IMR-90 (cell line): ENCODE results near the gene GNG7. TPM values are rescaled to one million over a fixed set of nuclear protein-coding genes. Genes with fewer than 3 reads are reported as not detected.
"Not testable (repeated sequence)": the region's sequence is repeated elsewhere in the genome, so short reads cannot be mapped to it uniquely, and the experiment has no call there.

Source experiments
- ATAC-seq: fragments of 200-7000 bp; cut with Tn5 transposase; 2 replicates; pipeline ENCODE4 v1.9.1; 2020; ENCODE audit warnings: low read depth, mild to moderate bottlenecking, moderate library complexity
- BruUV-seq: library from RNA; stranded (reverse); fragments of 400-500 nt; replicated peaks from 2 replicates; lab custom pipeline; 2021; lab: Mats Ljungman, UMichigan
- CTCF ChIA-PET: fragments of 300-600 bp; formaldehyde crosslinking; extraction: SDS; loops from one replicate; lab custom pipeline; 2021; ENCODE audit warnings: antibody characterized with exemption; lab: Yijun Ruan, JAX
- POLR2A ChIA-PET: fragments of 300-600 bp; sonication (Branson Sonifier 250); formaldehyde crosslinking; loops from one replicate; lab custom pipeline; 2022; ENCODE audit warnings: antibody characterized with exemption; ENCODE audit not compliant: unreplicated experiment; lab: Charles Lee
- DNase-seq: peaks from one replicate; pipeline ENCODE4 v3.0.0; 2013
- H2AFZ ChIP-seq: replicated peaks from 2 replicates; pipeline ENCODE3; 2013; ENCODE audit warnings: low read length, mild to moderate bottlenecking; ENCODE audit not compliant: poor library complexity
- H2AK5ac ChIP-seq: 2 replicates; pipeline ENCODE4 v1.6.1; 2013; ENCODE audit warnings: low read depth, low read length, inconsistent platforms
- H2AK9ac ChIP-seq: replicated peaks from 2 replicates; pipeline ENCODE3; 2013; ENCODE audit warnings: mild to moderate bottlenecking, low read depth, low read length, moderate library complexity; ENCODE audit not compliant: poor library complexity
- H2BK120ac ChIP-seq: 2 replicates; pipeline ENCODE4 v1.6.1; 2013; ENCODE audit warnings: low read depth, low read length, inconsistent platforms
- H2BK15ac ChIP-seq: 3 replicates; pipeline ENCODE4 v1.6.1; 2013; ENCODE audit warnings: low read depth, low read length, inconsistent platforms
- H2BK20ac ChIP-seq: 2 replicates; pipeline ENCODE4 v1.6.1; 2013; ENCODE audit warnings: low read depth, mild to moderate bottlenecking, inconsistent platforms, low read length, moderate library complexity
- H2BK5ac ChIP-seq: 2 replicates; pipeline ENCODE4 v1.6.1; 2013; ENCODE audit warnings: mild to moderate bottlenecking, low read depth, low read length, inconsistent platforms; ENCODE audit not compliant: poor library complexity, severe bottlenecking
- H3K14ac ChIP-seq: replicated peaks from 2 replicates; pipeline ENCODE4 v1.6.1; 2013; ENCODE audit warnings: low read depth, low read length, inconsistent platforms
- H3K18ac ChIP-seq: 2 replicates; pipeline ENCODE4 v1.6.1; 2013; ENCODE audit warnings: low read depth, low read length, control low read depth
- H3K23ac ChIP-seq: 2 replicates; pipeline ENCODE4 v1.6.1; 2013; ENCODE audit warnings: low read depth, low read length, inconsistent platforms
- H3K27ac ChIP-seq: 2 replicates; pipeline ENCODE4 v1.5.1; 2013; ENCODE audit warnings: mild to moderate bottlenecking, control low read depth, low read length; ENCODE audit not compliant: insufficient read depth
- H3K27me3 ChIP-seq: 2 replicates; pipeline ENCODE4 v1.6.1; 2013; ENCODE audit warnings: low read length; ENCODE audit not compliant: control insufficient read depth, insufficient read depth
- H3K36me3 ChIP-seq: 2 replicates; pipeline ENCODE4 v1.6.1; 2013; ENCODE audit warnings: low read length, mixed read lengths; ENCODE audit not compliant: control insufficient read depth, insufficient read depth
- H3K4ac ChIP-seq: 2 replicates; pipeline ENCODE4 v1.6.1; 2013; ENCODE audit warnings: low read depth, low read length, inconsistent platforms
- H3K4me1 ChIP-seq: 2 replicates; pipeline ENCODE4 v1.6.1; 2013; ENCODE audit warnings: low read length, mixed read lengths; ENCODE audit not compliant: control insufficient read depth, insufficient read depth
- H3K4me2 ChIP-seq: 2 replicates; pipeline ENCODE4 v1.6.1; 2013; ENCODE audit warnings: low read depth, mild to moderate bottlenecking, control low read depth, low read length, moderate library complexity
- H3K4me3 ChIP-seq: 2 replicates; pipeline ENCODE4 v1.5.1; 2013; ENCODE audit warnings: low read depth, mild to moderate bottlenecking, control low read depth, low read length, moderate library complexity; ENCODE audit not compliant: insufficient read depth
- H3K56ac ChIP-seq: 2 replicates; pipeline ENCODE4 v1.6.1; 2013; ENCODE audit warnings: low read length, inconsistent platforms; ENCODE audit not compliant: insufficient read depth; ENCODE audit errors: extremely low read depth
- H3K79me1 ChIP-seq, 2 experiments: 2 replicates each; pipeline ENCODE4 v1.6.1; 2013; ENCODE audit warnings: low read length in 2 of 2, inconsistent platforms in 1 of 2, low read depth in 1 of 2
- H3K9ac ChIP-seq: 2 replicates; pipeline ENCODE4 v1.6.1; 2013; ENCODE audit warnings: low read depth, low read length, control low read depth
- H3K9me1 ChIP-seq: 2 replicates; pipeline ENCODE4 v1.6.1; 2013; ENCODE audit warnings: low read length, inconsistent platforms; ENCODE audit not compliant: insufficient read depth
- H3K9me3 ChIP-seq: 2 replicates; pipeline ENCODE4 v1.6.1; 2013; ENCODE audit warnings: low read length; ENCODE audit not compliant: control insufficient read depth, insufficient read depth
- H4K20me1 ChIP-seq: 2 replicates; pipeline ENCODE4 v1.6.1; 2013; ENCODE audit warnings: low read length, inconsistent platforms; ENCODE audit not compliant: insufficient read depth
- H4K5ac ChIP-seq: 2 replicates; pipeline ENCODE4 v1.6.1; 2013; ENCODE audit warnings: mild to moderate bottlenecking, low read depth, low read length, control low read depth
- H4K8ac ChIP-seq, 2 experiments: 2 replicates each; pipeline ENCODE4 v1.6.1; 2013; ENCODE audit warnings: low read depth in 2 of 2, low read length in 2 of 2, control low read depth in 1 of 2, inconsistent platforms in 1 of 2
- H4K91ac ChIP-seq: 2 replicates; pipeline ENCODE4 v1.6.1; 2013; ENCODE audit warnings: low read depth, low read length, inconsistent platforms; ENCODE audit not compliant: insufficient read depth
- WGBS, 2 experiments: methylation state at CpG; one replicate each; pipeline versions ENCODE4 v1.1.5 to v1.1.7; 2013; ENCODE audit warnings: missing lambda C conversion rate in 2 of 2; ENCODE audit not compliant: insufficient read length in 1 of 2; ENCODE audit errors: extremely low coverage in 2 of 2; 5-methylcytosine and 5-hydroxymethylcytosine counted together
- dilution Hi-C: fragments of 300-500 bp; cut with HindIII; formaldehyde crosslinking; loops from one replicate; pipeline ENCODE4 v1.14.3; 2018; ENCODE audit warnings: low sequenced_read_pairs; ENCODE audit not compliant: unreplicated experiment
- in situ Hi-C: fragments of 300-500 bp; cut with MboI; formaldehyde crosslinking; loops from 3 replicates; pipeline ENCODE4 v1.14.3; 2019; ENCODE audit warnings: low sequenced_read_pairs, inconsistent platforms, mixed read lengths
- intact Hi-C: fragments of 100-400 bp; cut with micrococcal nuclease; formaldehyde crosslinking; loops from 2 replicates; pipeline ENCODE4 v1.10.0; 2022
- polyA plus RNA-seq, 3 experiments: library from polyadenylated mRNA; depleted of rRNA; stranded (reverse); fragments of >200 nt; gene quantifications; 2 replicates each; pipeline ENCODE4 v1.2.3, GENCODE V29; 2012; ENCODE audit warnings: low replicate concordance in 1 of 3
- total RNA-seq: library from RNA; depleted of rRNA; stranded (reverse); fragments of >200 nt; gene quantifications from 2 replicates; pipeline ENCODE4 v1.2.3, GENCODE V29; 2012

GNG7 gene
- total and polyA plus RNA-seq, 2 of the 4 experiments (the other 2 are of a cell fraction) = under 0.01 to 0.21 TPM

GRCh38 chr19:2537584-2537983 lies 164.9 kb downstream of the GNG7 start:
- H2BK5ac ChIP-seq, H2BK20ac ChIP-seq, H3K9me1 ChIP-seq, H3K27me3 ChIP-seq, H3K27ac ChIP-seq, H3K4me2 ChIP-seq, CTCF ChIA-PET, DNase-seq, H3K4ac ChIP-seq, H3K23ac ChIP-seq, H3K9ac ChIP-seq, H3K56ac ChIP-seq, H2AFZ ChIP-seq, H4K8ac ChIP-seq, H3K9me3 ChIP-seq, H2AK9ac ChIP-seq, intact Hi-C loops, H3K14ac ChIP-seq, H2BK120ac ChIP-seq, ATAC-seq, dilution Hi-C loops, H2BK15ac ChIP-seq, BruUV-seq, H4K20me1 ChIP-seq, H4K91ac ChIP-seq, POLR2A ChIA-PET, H3K4me3 ChIP-seq, H3K18ac ChIP-seq, H4K5ac ChIP-seq, H3K36me3 ChIP-seq: not testable (repeated sequence)
- Histone ChIP-seq H3K4me1 (peaks cover 18% of the 10 kb centered on the region), H3K79me1 (peaks cover 4 to 21% of the 10 kb centered on the region in 2 experiments; a peak in 3 of 4 replicates), H2AK5ac (peak overlapping the region; percentile 58; the same call in 1 of the 2 replicates)
- in situ Hi-C loops = loop anchor here (5.0 kb wide), 1 partner anchor 60 kb away; the partner anchor contains the start of gene GADD45B
- no CpG with 5 or more reads among the region's 9 CpGs for WGBS, 2 experiments
